HUES6 (cell line): ENCODE measurements around the gene SPIB.

Experiments
- H3K27ac ChIP-seq: 2 replicates; pipeline ENCODE4 v1.7.0; 2013; ENCODE audit warnings: low read depth, mild to moderate bottlenecking, low read length, inconsistent platforms
- H3K27me3 ChIP-seq: 2 replicates; pipeline ENCODE4 v1.6.1; 2013; ENCODE audit warnings: low read length; ENCODE audit not compliant: control insufficient read depth, insufficient read depth
- H3K36me3 ChIP-seq: 2 replicates; pipeline ENCODE4 v1.6.1; 2013; ENCODE audit warnings: low read length; ENCODE audit not compliant: control insufficient read depth, insufficient read depth
- H3K4me1 ChIP-seq: 2 replicates; pipeline ENCODE4 v1.6.1; 2013; ENCODE audit warnings: low read length; ENCODE audit not compliant: control insufficient read depth, insufficient read depth
- H3K4me3 ChIP-seq: 2 replicates; pipeline ENCODE4 v1.5.1; 2013; ENCODE audit warnings: low read depth, low read length
- H3K9ac ChIP-seq: one replicate; pipeline ENCODE4 v1.6.1; 2013; ENCODE audit warnings: mild to moderate bottlenecking, low read length
- H3K9me3 ChIP-seq: 2 replicates; pipeline ENCODE4 v1.6.1; 2013; ENCODE audit warnings: low read depth, low read length; ENCODE audit not compliant: control insufficient read depth, insufficient read depth

Gene SPIB

GRCh38 chr19:50449236-50449899 is 30.6 kb downstream of the SPIB start:
- Histone ChIP-seq H3K4me1 (0 out of 2 replicates have a peak, but pooled peaks cover 2% of the 10 kb centered on the region), H3K9ac (no peak overlapping the region), H3K4me3 (no peak overlapping the region), H3K27ac (no peak overlapping the region), H3K27me3 (no peaks in the 10 kb centered on the region; the same call in 1 of the 2 replicates), H3K9me3 (peaks cover 6% of the 10 kb centered on the region; the same call in 1 of the 2 replicates), H3K36me3 (no peaks in the 10 kb centered on the region)

DNA sequence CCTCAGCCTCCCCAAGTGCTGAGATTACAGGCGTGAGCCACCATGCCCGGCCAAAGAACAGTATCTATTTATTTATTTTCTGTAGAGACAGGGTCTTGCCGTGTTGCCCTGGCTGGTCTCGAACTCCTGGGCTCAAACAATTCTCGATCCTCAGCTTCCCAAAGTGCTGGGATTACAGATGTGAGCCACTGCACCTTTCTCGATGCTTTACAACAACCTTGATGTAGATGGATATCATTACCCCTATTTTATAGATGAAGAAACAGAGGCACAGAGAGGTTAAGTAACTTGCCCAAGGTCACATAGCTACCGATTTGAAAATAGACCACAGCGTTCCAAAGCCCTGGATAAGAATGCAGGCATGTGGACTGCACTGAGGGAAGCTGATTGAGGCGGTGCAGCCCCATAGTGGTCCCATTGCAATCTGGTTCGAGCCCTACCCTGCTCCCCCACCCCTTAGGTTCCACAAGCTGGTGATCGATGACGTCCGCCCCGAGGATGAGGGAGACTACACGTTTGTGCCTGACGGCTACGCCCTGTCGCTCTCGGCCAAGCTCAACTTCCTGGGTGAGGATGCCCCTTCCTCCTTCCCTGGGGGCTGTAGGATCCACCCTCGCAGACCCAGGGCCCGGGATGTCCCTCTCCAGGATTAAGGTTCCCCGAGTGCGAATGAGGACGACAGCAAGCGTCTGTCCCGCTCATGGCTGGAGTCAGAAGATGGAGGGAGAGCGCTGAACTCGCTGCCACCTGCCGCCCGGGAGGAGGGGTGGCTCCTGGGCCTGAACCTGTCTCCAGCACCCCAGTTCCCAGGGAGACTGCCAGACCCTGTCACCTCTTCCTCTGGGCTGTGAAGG is 31.9 kb downstream of the SPIB start:
- H3K9me3 ChIP-seq: peaks cover 6% of the 10 kb centered on the region; the same call in 1 of the 2 replicates
- no peaks in the 10 kb centered on the region for H3K36me3 ChIP-seq
- 0 out of 2 replicates have a peak, but pooled peaks cover 2% of the 10 kb centered on the region for H3K4me1 ChIP-seq
- no peak overlapping the region for H3K4me3 ChIP-seq
- 0 out of 2 replicates have a peak, but pooled peaks cover 2% of the 10 kb centered on the region for H3K27me3 ChIP-seq
- H3K27ac ChIP-seq: no peak overlapping the region
- no peak overlapping the region for H3K9ac ChIP-seq

- Histone ChIP-seq H3K9me3 (peaks cover 6% of the 10 kb centered on the region; the same call in 1 of the 2 replicates), H3K4me1 (0 out of 2 replicates have a peak, but pooled peaks cover 2% of the 10 kb centered on the region), H3K9ac (no peak overlapping the region), H3K36me3 (no peaks in the 10 kb centered on the region), H3K27me3 (0 out of 2 replicates have a peak, but pooled peaks cover 2% of the 10 kb centered on the region), H3K27ac (no peak overlapping the region), H3K4me3 (no peak overlapping the region)
Observed at GRCh38 chr19:50451223-50451534, 32.4 kb downstream of the SPIB start.

- H3K9ac ChIP-seq: no peak overlapping the region
- H3K9me3 ChIP-seq: peaks cover 1% of the 10 kb centered on the region; the same call in 1 of the 2 replicates
Observed at GRCh38 chr19:50453243-50453642, 34.5 kb downstream of the SPIB start.

DNA sequence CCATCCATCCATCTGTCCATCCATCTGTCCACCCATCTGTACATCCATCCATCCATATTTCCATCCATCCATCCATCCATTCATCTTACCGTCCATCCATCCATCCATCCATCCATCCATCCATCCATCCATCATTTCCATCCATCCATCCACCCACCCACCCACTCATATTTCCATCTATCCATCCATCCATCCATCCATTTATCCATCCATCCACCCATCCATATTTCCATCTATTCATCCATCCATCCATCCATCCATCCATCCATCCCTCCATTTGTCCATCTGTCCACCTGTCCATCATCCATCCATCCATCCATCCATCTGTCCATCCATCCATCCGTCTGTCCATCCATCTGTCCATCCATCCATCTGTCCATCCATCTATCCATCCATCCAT is 37.3 kb downstream of the SPIB start:
- Histone ChIP-seq H3K9me3 (no peaks in the 10 kb centered on the region), H3K4me3 (no peak overlapping the region), H3K36me3 (no peaks in the 10 kb centered on the region), H3K9ac (no peak overlapping the region), H3K27ac (no peak overlapping the region), H3K27me3 (peaks cover 2% of the 10 kb centered on the region; the same call in 1 of the 2 replicates), H3K4me1 (0 out of 2 replicates have a peak, but pooled peaks cover 2% of the 10 kb centered on the region)

More at GRCh38 chr19:50453243-50453642, 34.5 kb downstream of the SPIB start:
- Histone ChIP-seq H3K27me3 (peaks cover 2% of the 10 kb centered on the region; the same call in 1 of the 2 replicates), H3K36me3 (no peaks in the 10 kb centered on the region), H3K4me1 (0 out of 2 replicates have a peak, but pooled peaks cover 2% of the 10 kb centered on the region), H3K4me3 (no peak overlapping the region), H3K27ac (no peak overlapping the region)

GRCh38 chr19:50457300-50457699 is 38.6 kb downstream of the SPIB start:
- no peak overlapping the region for H3K9ac ChIP-seq
- no peaks in the 10 kb centered on the region for H3K4me1 ChIP-seq
- peaks cover 2% of the 10 kb centered on the region; the same call in 1 of the 2 replicates for H3K27me3 ChIP-seq
- no peak overlapping the region for H3K4me3 ChIP-seq
- H3K27ac ChIP-seq: no peak overlapping the region
- no peaks in the 10 kb centered on the region for H3K9me3 ChIP-seq
- no peaks in the 10 kb centered on the region for H3K36me3 ChIP-seq

DNA sequence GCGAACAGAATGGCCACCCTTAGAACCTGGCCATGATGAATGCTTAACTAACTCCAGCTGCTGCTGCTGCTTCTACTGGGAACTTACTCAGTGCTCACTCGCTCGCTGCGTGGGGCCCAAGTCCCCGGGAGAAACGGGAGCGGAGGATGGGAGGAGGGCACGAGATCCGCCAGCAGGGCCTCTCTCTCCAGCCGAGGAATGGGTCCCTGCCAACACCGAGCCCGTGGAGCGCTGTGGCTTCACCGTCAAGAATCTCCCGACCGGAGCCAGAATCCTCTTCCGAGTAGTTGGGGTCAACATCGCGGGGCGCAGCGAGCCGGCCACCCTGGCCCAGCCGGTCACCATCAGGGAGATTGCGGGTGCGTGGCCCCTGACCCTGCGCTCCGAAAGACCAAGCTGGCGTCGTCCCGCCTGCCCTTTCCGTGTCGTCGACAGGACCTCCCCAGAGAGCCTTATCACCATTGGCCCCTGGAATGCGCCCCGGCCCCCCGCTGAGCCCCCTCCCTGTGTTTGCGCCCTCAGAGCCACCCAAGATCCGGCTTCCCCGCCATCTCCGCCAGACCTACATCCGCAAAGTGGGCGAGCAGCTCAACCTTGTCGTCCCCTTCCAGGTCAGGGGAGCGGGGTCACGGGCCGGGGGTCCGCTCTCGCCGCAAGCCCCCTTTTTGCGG is 39.8 kb downstream of the SPIB start:
- Histone ChIP-seq H3K9ac (no peak overlapping the region), H3K27ac (no peak overlapping the region), H3K4me1 (no peaks in the 10 kb centered on the region), H3K27me3 (peaks cover 2% of the 10 kb centered on the region; the same call in 1 of the 2 replicates), H3K36me3 (no peaks in the 10 kb centered on the region), H3K4me3 (no peak overlapping the region), H3K9me3 (no peaks in the 10 kb centered on the region)

GRCh38 chr19:50459067-50459456 is 40.3 kb downstream of the SPIB start:
- Histone ChIP-seq H3K9ac (no peak overlapping the region), H3K36me3 (no peaks in the 10 kb centered on the region), H3K4me3 (no peak overlapping the region), H3K27ac (no peak overlapping the region), H3K4me1 (no peaks in the 10 kb centered on the region), H3K27me3 (peaks cover 2% of the 10 kb centered on the region; the same call in 1 of the 2 replicates), H3K9me3 (no peaks in the 10 kb centered on the region)

- H3K27ac ChIP-seq: no peak overlapping the region
- no peaks in the 10 kb centered on the region for H3K4me1 ChIP-seq
- no peak overlapping the region for H3K4me3 ChIP-seq
- H3K9me3 ChIP-seq: no peaks in the 10 kb centered on the region
- no peaks in the 10 kb centered on the region for H3K36me3 ChIP-seq
- H3K27me3 ChIP-seq: peaks cover 2% of the 10 kb centered on the region; the same call in 1 of the 2 replicates
- no peak overlapping the region for H3K9ac ChIP-seq
Observed at GRCh38 chr19:50459638-50460037, 40.9 kb downstream of the SPIB start.

DNA sequence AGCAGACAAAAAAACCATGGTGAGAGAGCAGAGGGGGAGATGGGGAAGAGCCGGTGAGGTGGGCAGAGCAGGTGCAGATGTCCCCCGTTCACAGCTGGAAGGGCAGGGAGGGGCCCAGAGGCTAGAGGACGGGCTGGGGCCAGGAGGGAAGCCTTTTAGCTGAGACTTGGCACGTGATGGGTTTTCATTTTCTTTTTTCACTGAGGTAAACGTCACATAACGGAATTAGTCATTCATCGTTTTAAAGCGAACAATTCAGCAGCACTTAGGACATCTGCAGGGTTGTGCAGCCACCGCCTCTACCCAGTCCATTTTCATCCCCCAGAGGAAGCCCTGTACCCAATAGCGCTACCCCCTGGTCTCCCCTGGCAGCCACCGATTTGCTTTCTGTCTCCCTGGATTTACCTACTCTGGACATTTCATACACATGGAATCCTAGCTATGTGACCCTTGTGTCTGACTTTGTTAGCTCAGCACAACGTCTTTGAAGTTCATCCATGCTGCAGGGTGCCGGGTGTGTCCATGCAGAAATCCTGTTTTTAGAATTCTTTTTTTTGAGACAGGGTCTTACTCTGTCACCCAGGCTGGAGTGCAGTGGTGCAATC is 41.5 kb downstream of the SPIB start:
- H3K9me3 ChIP-seq: no peaks in the 10 kb centered on the region
- no peaks in the 10 kb centered on the region for H3K36me3 ChIP-seq
- H3K27ac ChIP-seq: no peak overlapping the region
- H3K4me3 ChIP-seq: no peak overlapping the region
- H3K27me3 ChIP-seq: no peaks in the 10 kb centered on the region; the same call in 1 of the 2 replicates
- no peak overlapping the region for H3K9ac ChIP-seq
- no peaks in the 10 kb centered on the region for H3K4me1 ChIP-seq
